Raji (cell line): ENCODE results near the gene C1orf198.
A peak's percentile ranks its signal among the peaks of the same experiment; 100 is the strongest.

ENCODE experiments used
- POLR2A ChIP-seq: IDR thresholded peaks from 2 replicates; pipeline ENCODE4 v1.6.1; 2011; ENCODE audit warnings: low read depth, low read length, control low read depth; ENCODE audit not compliant: insufficient read depth

C1orf198 gene

DNA sequence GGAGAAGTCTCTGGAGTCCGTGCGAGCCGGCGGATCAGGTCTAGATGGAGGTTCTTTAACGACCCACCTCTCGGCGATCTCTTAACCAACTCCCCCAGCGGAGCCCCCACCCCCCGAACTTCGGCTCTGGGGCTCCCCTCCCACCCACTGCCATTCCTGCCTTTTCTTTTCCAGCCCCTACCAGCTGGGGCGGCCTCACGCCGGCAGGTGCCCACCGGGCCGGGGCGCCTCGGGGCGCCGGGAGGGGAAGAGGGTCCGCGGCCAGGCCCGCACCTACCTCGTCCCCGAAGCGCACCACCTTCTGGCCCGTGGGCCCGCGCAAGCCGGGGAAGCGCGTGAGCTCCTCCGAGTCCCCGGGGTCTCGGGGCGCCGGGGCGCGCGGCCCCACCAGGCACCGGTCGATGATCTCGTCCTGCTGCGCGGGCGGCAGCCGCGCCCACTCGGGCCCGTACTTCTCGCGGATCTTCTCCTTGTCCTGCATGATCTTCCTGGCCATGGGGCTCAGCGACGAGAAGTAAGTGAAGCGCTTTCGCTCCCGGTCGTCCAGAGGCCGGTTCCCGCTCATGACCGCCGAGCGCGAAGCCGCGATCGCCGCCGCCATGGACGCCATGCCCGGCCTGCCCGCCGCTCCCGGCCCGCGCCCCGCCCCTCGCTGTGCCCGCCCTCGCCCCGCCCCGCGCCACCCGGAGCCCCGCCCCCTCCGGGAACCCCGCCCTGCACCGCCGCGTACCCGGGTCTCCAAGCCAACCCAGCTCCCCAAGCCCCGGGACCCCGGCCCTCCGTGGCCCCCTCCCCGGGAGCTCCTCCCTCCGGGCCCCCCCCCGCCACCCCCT, at the start of gene C1orf198:
Gene C1orf198, minus strand, starts transcription at position 619 of the 833 bp plus-strand sequence. Its CDS starts 9 bp downstream, at position 610.
- peak; percentile 73 for TF ChIP-seq POLR2A

DNA sequence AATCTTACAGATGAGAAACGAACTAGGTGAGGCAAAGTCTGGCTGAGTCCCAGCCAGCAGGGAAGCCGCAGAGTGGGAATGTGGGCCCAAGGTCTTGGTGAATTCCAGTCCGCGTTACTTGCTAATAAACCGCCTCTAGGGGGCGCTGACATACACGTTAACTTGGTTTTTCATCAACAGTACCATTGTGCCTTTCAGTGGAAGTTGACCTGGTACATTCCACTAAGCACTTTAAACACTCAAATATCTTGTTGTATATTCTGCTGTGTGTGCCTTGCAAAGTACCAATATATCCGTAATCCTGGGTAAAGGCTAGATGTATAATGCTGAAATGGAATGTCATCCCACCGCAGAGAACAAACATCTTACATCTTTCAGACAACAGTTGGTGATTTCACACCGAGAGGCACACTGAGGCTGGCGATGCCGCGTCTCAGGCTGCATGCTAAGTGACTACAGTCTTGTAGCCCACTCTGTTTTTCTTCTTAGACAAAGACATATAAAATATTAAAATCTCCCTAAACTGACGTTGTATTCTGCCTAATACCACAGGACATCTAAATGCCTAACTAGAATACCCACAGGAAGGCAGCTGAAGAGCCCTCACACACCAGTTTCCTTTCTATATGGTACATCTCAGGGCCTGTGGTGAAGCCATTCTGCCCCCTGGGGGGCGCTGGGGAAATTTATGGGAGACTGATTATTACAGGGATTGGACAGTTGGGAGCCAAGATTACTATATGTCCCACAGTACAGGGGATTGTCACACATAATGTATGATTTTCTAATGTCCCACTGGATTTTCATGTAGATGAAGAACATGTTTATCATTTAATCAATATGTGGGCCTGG, 49.2 kb upstream of the C1orf198 start:
- no peak for TF ChIP-seq POLR2A

- no peak for TF ChIP-seq POLR2A
Measured at GRCh38 chr1:230916587-230917283, 48.4 kb upstream of the C1orf198 start.

DNA sequence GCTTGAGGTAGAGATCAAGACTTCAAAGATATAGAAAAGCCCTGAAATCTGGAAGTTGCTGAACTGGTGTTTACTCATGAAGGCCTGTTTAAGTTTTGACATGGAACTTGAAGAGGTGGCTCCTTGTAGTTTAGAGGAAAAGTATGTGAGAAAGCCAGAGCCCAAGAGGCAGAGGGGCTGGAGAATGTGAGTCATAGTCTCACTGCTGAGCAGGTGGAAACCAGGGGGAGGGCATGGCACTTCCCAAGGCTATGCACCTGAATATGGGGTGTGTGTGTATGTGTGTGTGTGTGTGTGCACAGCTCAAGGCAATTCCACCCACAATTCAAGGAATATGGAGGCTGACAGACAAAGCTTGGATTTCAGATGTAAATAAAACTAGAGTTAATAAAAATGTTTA, 46.8 kb upstream of the C1orf198 start:
- TF ChIP-seq POLR2A = no peak

DNA sequence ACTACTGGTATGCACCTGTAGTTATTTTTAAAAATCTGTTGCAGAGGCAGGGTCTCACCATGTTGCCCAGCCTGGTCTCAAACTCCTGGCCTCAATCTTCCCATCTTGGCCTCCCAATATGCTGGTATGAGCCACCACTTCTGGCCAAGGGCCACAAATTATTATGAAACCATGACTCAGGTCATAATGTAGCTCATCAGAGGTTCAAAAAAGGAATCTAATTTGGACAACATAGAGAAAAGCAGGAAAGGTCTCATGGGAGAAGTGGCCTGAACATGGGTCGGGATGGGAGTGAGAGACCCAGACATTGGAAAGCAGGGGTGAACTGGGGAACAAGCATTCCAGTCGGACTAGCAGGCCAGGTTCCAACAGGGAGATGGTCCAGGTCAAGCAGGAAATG, 45.2 kb upstream of the C1orf198 start:
- TF ChIP-seq POLR2A = no peak

GRCh38 chr1:230910755-230911117, 42.4 kb upstream of the C1orf198 start:
- no peak for TF ChIP-seq POLR2A

GRCh38 chr1:230909974-230910754, 41.8 kb upstream of the C1orf198 start:
- TF ChIP-seq POLR2A = no peak

DNA sequence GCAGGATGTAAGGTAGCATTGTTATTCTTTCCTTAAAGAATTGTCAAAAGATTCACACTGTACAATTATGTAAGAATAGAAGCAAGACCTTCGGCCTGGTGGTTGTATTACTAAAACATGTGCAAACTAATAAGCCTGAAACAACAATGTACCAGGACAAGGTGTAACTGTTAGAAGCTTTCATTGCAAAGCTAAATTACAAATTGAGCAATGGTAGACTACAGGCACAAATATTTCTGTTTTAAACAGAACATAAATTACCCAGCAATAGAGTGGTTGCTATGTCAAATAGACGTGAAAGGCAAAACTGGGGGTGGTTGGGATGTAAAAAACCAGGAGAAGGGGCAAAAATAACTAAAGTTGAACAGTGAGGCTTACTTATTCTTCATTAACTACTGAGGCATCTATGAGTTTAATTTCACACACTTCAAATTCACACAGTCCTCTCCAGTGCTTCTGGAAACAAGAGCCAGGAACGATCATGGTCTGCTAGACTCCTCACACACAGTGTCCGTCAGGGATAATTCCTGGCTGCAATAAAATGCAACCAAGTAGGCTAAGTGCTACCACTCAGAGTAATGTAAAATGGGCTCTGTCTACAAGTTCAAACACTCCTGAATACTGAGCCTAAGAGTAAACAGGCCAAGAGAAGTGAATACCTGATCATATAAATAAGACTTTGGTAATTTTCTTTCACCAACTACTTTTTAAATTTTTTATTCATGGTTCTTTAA, 39.3 kb upstream of the C1orf198 start:
- no peak for TF ChIP-seq POLR2A

GRCh38 chr1:230906226-230906625, 37.9 kb upstream of the C1orf198 start:
- no peak for TF ChIP-seq POLR2A

- TF ChIP-seq POLR2A = no peak
Measured at GRCh38 chr1:230905733-230906132, 37.4 kb upstream of the C1orf198 start.

DNA sequence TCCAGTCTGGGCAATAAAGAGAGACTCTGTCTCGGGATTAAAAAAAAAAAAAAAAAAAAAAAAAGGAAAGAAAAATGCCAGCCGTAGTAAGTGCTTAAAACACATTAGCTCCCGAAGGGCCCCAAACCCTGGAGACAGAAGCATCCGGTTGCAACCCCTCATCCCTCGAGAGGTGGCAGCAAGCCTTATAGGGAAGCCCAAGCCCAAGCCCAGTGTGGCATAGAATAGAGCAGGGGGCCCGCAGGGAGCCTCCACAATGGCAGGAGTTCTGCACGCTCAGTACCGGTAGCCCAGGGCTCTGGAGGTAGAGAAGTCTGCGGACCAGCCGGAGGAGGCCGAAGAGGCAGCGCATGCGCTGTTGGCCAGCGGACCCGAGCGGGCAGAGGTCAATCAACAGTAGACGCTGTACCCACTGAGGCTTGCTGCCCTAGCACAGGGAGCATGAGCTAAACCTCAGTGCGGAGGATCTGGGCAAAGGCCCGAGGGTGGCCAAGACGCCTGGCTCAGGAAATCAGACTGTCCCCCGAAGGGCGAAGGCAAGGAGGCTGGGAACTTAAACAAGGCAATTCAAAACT, 34.1 kb upstream of the C1orf198 start:
- no peak for TF ChIP-seq POLR2A

DNA sequence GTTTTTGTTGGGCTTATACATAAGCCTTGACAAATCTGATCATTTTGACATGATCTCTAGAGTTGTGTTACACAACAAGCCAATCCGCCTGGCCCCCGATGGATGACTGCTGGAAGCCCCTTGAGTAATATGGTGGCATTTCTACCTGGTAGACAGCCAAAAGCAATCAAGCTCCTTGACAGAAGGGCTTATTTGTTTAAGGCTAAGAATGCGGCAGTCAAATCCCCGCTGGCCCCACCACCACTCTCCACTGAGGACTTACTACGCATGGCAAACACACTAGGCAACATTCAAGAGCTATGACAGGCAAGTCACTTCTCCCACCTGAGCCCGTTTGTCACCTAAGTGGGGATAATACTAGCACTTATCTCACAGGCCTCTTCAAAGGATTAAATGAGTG, 33.4 kb upstream of the C1orf198 start:
- TF ChIP-seq POLR2A = no peak

DNA sequence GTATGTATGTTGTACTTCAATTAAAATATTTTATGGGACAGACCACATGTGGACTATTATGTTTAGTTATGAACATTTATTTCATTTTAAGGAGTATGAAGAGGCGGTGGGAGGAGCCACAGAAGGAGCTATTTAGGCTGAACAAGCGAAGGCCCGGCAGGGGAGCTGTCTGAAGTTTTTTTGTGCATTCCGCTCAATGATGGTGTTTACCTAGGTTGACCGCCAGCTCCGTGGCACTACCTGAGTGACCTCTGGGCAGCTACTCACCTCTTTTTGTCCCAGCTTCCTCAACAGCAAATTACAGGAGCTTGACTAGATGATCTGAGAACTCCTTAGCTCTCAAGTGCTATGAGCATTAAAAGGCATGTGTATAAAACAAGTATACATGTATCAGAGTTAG, 32.7 kb upstream of the C1orf198 start:
- TF ChIP-seq POLR2A = no peak

DNA sequence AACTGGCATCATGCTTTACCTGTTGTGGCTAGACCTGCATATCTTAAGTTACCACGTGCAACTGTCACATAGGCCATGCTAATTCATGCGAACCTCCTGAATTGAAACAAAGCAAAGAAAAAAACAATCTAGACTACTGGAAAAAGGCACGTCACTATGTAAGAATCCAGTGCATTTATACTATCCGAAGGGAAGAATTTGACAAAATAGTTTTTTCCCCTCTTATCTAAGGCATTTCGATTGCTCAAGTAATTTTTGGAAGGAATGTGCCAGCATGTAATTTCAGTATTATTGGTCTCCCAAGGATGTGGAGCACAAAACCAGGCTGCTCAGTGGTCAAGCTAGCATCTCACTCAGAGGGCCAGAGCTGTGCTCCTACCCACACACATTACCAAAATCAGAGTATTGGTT, 31.5 kb upstream of the C1orf198 start:
- no peak for TF ChIP-seq POLR2A
